Measurements from ENCODE around the gene BMAL1. TPM values are rescaled to one million over a fixed set of nuclear protein-coding genes. Genes with fewer than 3 reads are reported as not detected.
"Not testable (repeated sequence)": the region's sequence is repeated elsewhere in the genome, so short reads cannot be mapped to it uniquely, and the experiment has no call there.

The BMAL1 gene
- total RNA-seq, 2 donors from 2014 or later, result 3.7 to 7.2 TPM

DNA sequence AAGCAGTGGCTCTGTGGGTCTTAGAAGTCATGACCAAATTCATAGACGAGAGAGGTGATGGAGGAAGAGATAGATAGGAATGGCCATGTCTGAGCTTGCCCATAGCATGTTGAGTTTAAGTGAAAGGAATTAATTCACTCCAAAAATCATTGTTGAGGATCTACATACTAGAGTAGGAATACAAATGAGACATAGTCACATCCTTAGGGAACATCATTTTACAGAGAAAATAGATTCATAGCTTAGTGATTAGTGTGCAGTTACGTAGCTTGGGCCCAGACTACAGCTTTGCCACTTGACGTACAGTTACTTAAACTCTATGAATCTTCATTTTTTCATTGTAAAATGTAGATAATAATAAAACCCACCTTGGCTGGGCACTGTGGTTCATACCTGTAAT lies 21.4 kb upstream of the BMAL1 start:
- H3K27ac Mint-ChIP-seq, result no peak overlapping the region
- no peaks in the 10 kb centered on the region for H3K9me3 Mint-ChIP-seq
- H3K4me3 ChIP-seq (ENCODE audit: low read length), result no peak overlapping the region
- WGBS, 2 experiments (ENCODE audit: insufficient coverage in 1 of 2, insufficient read length in 1 of 2), result 88 to 89% methylated on average over 1 of the region's 3 CpGs
- no peak overlapping the region for H3K9ac ChIP-seq (ENCODE audit: extremely low read depth, low read length, poor library complexity, severe bottlenecking)
- H3K27me3 Mint-ChIP-seq (ENCODE audit: insufficient read depth), result peaks cover 4% of the 10 kb centered on the region
- H3K36me3 Mint-ChIP-seq (ENCODE audit: low read depth), result no peaks in the 10 kb centered on the region
- DNase-seq, result no peak
- H3K27me3 ChIP-seq (ENCODE audit: control insufficient read depth, insufficient read depth, low read length, poor library complexity, severe bottlenecking), result peaks cover 14% of the 10 kb centered on the region
- no peaks in the 10 kb centered on the region for H3K9me3 ChIP-seq (ENCODE audit: control insufficient read depth, low read length)
- no peak for TF ChIP-seq CTCF (conservative IDR thresholded peaks at IDR 0.05)
- H3K27ac ChIP-seq (ENCODE audit: low read depth, low read length), result no peak overlapping the region
- no peaks in the 10 kb centered on the region for H3K36me3 ChIP-seq (ENCODE audit: control insufficient read depth, insufficient read depth, low read length)
- no peak overlapping the region for H3K4me3 Mint-ChIP-seq
- H3K4me1 ChIP-seq (ENCODE audit: control insufficient read depth, insufficient read depth, low read length), result no peaks in the 10 kb centered on the region
- peaks cover 20% of the 10 kb centered on the region for H3K4me1 Mint-ChIP-seq

DNA sequence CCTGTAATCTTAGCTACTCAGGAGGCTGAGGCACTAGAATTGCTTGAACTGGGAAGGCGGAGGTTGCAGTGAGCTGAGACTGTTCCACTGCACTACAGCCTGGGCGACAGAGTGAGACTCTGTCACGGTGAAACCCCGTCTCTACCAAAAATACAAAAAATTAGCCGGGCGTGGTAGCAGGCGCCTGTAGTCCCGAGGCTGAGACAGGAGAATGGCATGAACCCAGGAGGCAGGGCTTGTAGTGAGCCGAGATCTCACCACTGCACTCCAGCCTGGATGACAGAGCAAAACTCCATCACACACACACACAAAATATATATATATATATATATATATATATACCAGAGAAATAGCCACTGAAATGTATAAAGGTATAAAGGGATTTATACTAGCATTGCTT lies 19.5 kb upstream of the BMAL1 start:
- H3K4me1 Mint-ChIP-seq, result peaks cover 20% of the 10 kb centered on the region
- H3K4me3 ChIP-seq (ENCODE audit: low read length); H3K27ac Mint-ChIP-seq; H3K4me3 Mint-ChIP-seq; H3K36me3 ChIP-seq (ENCODE audit: control insufficient read depth, insufficient read depth, low read length); H3K9me3 Mint-ChIP-seq; H3K27ac ChIP-seq (ENCODE audit: low read depth, low read length); H3K4me1 ChIP-seq (ENCODE audit: control insufficient read depth, insufficient read depth, low read length); H3K9ac ChIP-seq (ENCODE audit: extremely low read depth, low read length, poor library complexity, severe bottlenecking); H3K36me3 Mint-ChIP-seq (ENCODE audit: low read depth); H3K9me3 ChIP-seq (ENCODE audit: control insufficient read depth, low read length); DNase-seq; H3K27me3 Mint-ChIP-seq (ENCODE audit: insufficient read depth): not testable (repeated sequence)
- WGBS, 2 experiments (ENCODE audit: insufficient coverage in 1 of 2, insufficient read length in 1 of 2), result 94 to 96% methylated on average over 8 of the region's 9 CpGs
- H3K27me3 ChIP-seq (ENCODE audit: control insufficient read depth, insufficient read depth, low read length, poor library complexity, severe bottlenecking), result peaks cover 21% of the 10 kb centered on the region

DNA sequence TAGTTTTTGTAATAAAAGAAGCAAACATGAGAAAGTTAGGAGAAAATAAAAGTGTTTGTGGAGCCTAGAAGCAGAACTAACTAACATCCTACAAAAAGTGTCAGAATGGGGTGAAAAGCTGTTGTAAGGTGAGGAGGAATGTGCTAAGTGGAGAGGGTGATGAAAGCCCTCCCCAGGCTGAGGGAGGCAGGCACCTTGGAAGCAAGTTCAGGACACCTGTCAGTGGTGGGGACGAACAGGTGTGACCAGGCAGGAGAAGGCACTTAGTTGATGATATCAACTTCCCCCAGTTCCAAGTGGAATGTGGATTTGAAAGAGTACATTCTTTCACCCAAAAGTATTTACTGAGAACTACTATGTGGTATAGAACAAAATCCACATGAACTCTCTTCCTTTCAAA lies 18.7 kb upstream of the BMAL1 start:
- Mint-ChIP-seq H3K36me3 (ENCODE audit: low read depth) (no peaks in the 10 kb centered on the region), H3K27me3 (ENCODE audit: insufficient read depth) (peaks cover 13% of the 10 kb centered on the region), H3K27ac (no peak overlapping the region), H3K4me3 (no peak overlapping the region), H3K4me1 (peaks cover 20% of the 10 kb centered on the region), H3K9me3 (no peaks in the 10 kb centered on the region)
- Histone ChIP-seq H3K9me3 (ENCODE audit: control insufficient read depth, low read length) (no peaks in the 10 kb centered on the region), H3K4me1 (ENCODE audit: control insufficient read depth, insufficient read depth, low read length) (no peaks in the 10 kb centered on the region), H3K27me3 (ENCODE audit: control insufficient read depth, insufficient read depth, low read length, poor library complexity, severe bottlenecking) (peaks cover 28% of the 10 kb centered on the region), H3K9ac (ENCODE audit: extremely low read depth, low read length, poor library complexity, severe bottlenecking) (no peak overlapping the region), H3K36me3 (ENCODE audit: control insufficient read depth, insufficient read depth, low read length) (no peaks in the 10 kb centered on the region), H3K4me3 (ENCODE audit: low read length) (no peak overlapping the region), H3K27ac (ENCODE audit: low read depth, low read length) (no peak overlapping the region)
- TF ChIP-seq CTCF (conservative IDR thresholded peaks at IDR 0.05), result no peak
- 32 to 50% methylated on average over 1 of the region's 1 CpG for WGBS, 2 experiments (ENCODE audit: insufficient coverage in 1 of 2, insufficient read length in 1 of 2)
- peak; percentile 63 for DNase-seq

- peaks cover 20% of the 10 kb centered on the region for H3K4me1 Mint-ChIP-seq
- Histone ChIP-seq H3K4me1 (ENCODE audit: control insufficient read depth, insufficient read depth, low read length) (no peaks in the 10 kb centered on the region), H3K27me3 (ENCODE audit: control insufficient read depth, insufficient read depth, low read length, poor library complexity, severe bottlenecking) (peaks cover 30% of the 10 kb centered on the region), H3K9me3 (ENCODE audit: control insufficient read depth, low read length) (no peaks in the 10 kb centered on the region), H3K9ac (ENCODE audit: extremely low read depth, low read length, poor library complexity, severe bottlenecking) (no peak overlapping the region), H3K27ac (ENCODE audit: low read depth, low read length) (no peak overlapping the region), H3K4me3 (ENCODE audit: low read length) (no peak overlapping the region), H3K36me3 (ENCODE audit: control insufficient read depth, insufficient read depth, low read length) (no peaks in the 10 kb centered on the region)
- no peak for DNase-seq
- no peaks in the 10 kb centered on the region for H3K9me3 Mint-ChIP-seq
- 91% methylated on average over 4 of the region's 4 CpGs for WGBS, 2 experiments (ENCODE audit: insufficient coverage in 1 of 2, insufficient read length in 1 of 2)
- H3K27me3 Mint-ChIP-seq (ENCODE audit: insufficient read depth), result peaks cover 16% of the 10 kb centered on the region
- H3K27ac Mint-ChIP-seq, result no peak overlapping the region
- no peak for TF ChIP-seq CTCF (conservative IDR thresholded peaks at IDR 0.05)
- H3K4me3 Mint-ChIP-seq, result no peak overlapping the region
- H3K36me3 Mint-ChIP-seq (ENCODE audit: low read depth), result no peaks in the 10 kb centered on the region
These were observed 18.2 kb upstream of the BMAL1 start for GRCh38 chr11:13259374-13259773.

Data from endodermal cell (in vitro differentiated cells).